Muscle of arm (tissue), 14 donors: ENCODE measurements around the gene MCCC2. TPM values are rescaled to one million over a fixed set of nuclear protein-coding genes. Genes with fewer than 3 reads are reported as not detected.
"Not testable (repeated sequence)": the region's sequence is repeated elsewhere in the genome, so short reads cannot be mapped to it uniquely, and the experiment has no call there.

Experiments used
- DNase-seq: peaks from one replicate; pipeline ENCODE4 v3.0.0-alpha.2; 2013
- long read RNA-seq, 11 donors: transcript quantifications; one replicate each; lab custom pipeline, GENCODE V29; 2026
- polyA plus RNA-seq, 12 donors: library from polyadenylated mRNA; unstranded; fragments of 120-200 nt; gene quantifications; one replicate each; pipeline ENCODE4 v1.2.1, GENCODE V29; 2013; ENCODE audit not compliant: insufficient read length in 12 of 12

The MCCC2 gene
- polyA plus RNA-seq: 10 to 100 TPM in 11 of 12 donors, not detected in 1; 14.3 to 30.3 (median 19.8) TPM
- long read RNA-seq, donor 1, partial matches to known transcripts: 30 of 31 reads
- long read RNA-seq, donor 1, other reads (novel, unspliced or antisense): 0 of 31 reads
- long read RNA-seq, donor 2, partial matches to known transcripts: 0 of 1 reads
- long read RNA-seq, donor 2, other reads (novel, unspliced or antisense): 0 of 1 reads
- long read RNA-seq, donor 3, partial matches to known transcripts: 5 of 5 reads
- long read RNA-seq, donor 3, other reads (novel, unspliced or antisense): 0 of 5 reads
- long read RNA-seq, donor 4: 0 reads
- long read RNA-seq, donor 5, partial matches to known transcripts: 0 of 2 reads
- long read RNA-seq, donor 5, other reads (novel, unspliced or antisense): 0 of 2 reads
- long read RNA-seq, donor 6, partial matches to known transcripts: 0 of 2 reads
- long read RNA-seq, donor 6, other reads (novel, unspliced or antisense): 0 of 2 reads
- long read RNA-seq, donor 7, partial matches to known transcripts: 0 of 2 reads
- long read RNA-seq, donor 7, other reads (novel, unspliced or antisense): 0 of 2 reads
- long read RNA-seq, donor 8, partial matches to known transcripts: 0 of 2 reads
- long read RNA-seq, donor 8, other reads (novel, unspliced or antisense): 0 of 2 reads
- long read RNA-seq, donor 9, partial matches to known transcripts: 0 of 1 reads
- long read RNA-seq, donor 9, other reads (novel, unspliced or antisense): 0 of 1 reads
- long read RNA-seq, donor 10, partial matches to known transcripts: 0 of 1 reads
- long read RNA-seq, donor 10, other reads (novel, unspliced or antisense): 0 of 1 reads
- long read RNA-seq, donor 11: 0 reads

DNA sequence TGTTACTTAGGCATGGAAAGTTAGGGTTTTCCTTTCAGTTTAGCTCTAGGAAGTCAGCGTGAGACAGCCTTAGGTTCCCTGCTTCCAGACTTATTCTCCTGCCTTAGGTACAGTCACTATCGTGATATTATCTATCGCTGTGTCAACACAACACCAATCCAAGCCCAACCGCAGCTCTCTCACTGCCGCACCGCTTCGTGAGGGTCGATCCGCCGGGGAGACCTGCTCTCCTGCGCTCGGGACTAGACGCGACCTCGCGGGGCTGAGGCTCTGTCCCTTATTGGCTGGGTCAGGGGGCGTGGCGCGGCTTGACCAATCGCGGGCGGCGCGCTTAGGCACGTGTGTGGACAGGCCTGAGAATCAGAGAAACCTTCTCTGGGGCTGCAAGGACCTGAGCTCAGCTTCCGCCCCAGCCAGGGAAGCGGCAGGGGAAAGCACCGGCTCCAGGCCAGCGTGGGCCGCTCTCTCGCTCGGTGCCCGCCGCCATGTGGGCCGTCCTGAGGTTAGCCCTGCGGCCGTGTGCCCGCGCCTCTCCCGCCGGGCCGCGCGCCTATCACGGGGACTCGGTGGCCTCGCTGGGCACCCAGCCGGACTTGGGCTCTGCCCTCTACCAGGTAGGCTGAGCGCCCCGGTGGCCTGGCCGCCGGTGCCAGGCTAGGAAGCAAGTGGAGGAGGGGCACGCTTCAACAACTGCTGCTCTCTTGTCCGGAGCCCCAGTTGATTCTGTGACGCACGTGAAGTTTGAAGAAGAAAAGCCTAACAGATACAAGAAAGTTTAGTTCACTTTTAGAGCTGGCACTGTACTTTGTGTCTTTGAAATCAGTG is at the start of gene MCCC2:
Gene MCCC2 (plus strand): TSS at position 400 of the 825 bp plus-strand sequence. CDS start 86 bp downstream, at position 486.
- DNase-seq: peak; percentile 93

DNA sequence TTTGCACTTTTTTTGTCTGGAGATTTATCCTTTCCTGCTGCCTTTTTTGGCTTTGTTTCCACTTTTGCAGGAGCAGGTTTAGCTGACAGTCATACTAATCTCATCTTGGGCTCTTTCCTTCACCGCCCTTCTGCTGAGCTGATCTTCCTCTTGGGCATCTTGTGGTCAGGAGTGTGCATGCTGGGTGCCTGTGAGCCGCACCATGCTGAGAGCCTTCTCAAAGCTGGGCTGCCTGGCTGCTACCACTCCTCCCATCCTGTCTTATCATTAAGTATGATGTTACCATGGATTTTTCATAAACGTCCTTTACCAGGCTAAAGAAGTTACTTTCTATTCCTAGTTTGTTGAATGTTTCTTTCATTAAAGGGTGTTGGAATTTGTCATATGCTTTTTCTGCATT is 49.5 kb upstream of the MCCC2 start:
- no peak for DNase-seq

DNA sequence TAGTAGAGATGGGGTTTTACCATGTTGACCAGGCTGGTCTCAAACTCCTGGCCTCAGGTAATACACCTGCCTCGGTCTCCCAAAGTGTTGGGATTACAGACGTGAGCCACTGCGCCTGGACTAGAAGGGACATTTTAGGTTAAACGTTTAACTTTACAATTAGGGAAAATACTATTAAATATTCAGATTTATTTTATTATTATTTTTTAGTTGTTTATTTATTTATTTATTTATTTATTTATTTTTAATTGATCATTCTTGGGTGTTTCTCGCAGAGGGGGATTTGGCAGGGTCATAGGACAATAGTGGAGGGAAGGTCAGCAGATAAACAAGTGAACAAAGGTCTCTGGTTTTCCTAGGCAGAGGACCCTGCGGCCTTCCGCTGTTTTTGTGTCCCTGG is 36.3 kb upstream of the MCCC2 start:
- not testable (repeated sequence) for DNase-seq

DNA sequence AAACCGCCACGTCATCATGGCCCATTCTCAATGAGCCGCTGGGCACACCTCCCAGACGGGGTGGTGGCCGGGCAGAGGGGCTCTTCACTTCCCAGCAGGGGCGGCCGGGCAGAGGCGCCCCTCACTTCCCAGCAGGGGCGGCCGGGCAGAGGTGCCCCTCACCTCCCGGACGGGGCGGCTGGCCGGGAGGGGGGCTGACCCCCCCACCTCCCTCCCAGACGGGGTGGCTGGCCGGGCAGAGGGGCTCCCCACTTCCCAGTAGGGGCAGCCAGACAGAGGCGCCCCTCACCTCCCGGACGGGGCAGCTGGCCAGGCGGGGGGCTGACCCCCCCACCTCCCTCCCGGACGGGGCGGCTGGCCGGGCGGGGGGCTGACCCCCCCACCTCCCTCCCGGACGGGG is 35.6 kb upstream of the MCCC2 start:
- DNase-seq: not testable (repeated sequence)

DNA sequence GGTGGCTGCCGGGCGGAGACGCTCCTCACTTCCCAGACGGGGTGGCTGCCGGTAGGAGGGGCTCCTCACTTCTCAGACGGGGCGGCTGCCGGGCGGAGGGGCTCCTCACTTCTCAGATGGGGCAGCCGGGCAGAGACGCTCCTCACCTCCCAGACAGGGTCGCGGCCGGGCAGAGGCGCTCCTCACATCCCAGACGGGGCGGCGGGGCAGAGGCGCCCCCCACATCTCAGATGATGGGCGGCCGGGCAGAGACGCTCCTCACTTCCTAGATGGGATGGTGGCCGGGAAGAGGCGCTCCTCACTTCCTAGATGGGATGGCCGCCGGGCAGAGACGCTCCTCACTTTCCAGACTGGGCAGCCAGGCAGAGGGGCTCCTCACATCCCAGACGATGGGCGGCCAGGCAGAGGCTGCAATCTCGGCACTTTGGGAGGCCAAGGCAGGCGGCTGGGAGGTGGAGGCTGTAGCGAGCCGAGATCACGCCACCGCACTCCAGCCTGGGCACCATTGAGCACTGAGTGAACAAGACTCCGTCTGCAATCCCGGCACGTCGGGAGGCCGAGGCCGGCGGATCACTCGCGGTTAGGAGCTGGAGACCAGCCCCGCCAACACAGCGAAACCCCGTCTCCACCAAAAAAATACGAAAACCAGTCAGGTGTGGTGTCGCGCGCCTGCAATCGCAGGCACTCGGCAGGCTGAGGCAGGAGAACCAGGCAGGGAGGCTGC is 35.0 kb upstream of the MCCC2 start:
- not testable (repeated sequence) for DNase-seq

DNA sequence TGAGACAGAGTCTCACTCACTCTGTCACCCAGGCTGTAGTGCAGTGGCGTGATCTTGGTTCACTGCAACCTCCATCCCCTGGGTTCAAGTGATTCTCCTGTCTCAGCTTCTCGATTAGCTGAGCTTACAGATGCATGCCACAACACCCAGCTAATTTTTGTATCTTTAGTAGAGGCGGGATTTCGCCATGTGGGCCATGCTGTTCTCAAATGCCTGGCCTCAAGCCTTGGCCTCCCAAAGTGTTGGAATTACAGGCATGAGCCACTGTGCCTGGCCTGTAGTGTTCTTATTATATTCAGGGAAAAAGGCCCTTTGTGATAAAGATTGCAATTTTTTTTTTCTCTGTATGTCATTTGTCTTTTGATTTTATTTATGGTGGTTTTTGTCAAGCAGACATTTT is 24.0 kb upstream of the MCCC2 start:
- DNase-seq: no peak

DNA sequence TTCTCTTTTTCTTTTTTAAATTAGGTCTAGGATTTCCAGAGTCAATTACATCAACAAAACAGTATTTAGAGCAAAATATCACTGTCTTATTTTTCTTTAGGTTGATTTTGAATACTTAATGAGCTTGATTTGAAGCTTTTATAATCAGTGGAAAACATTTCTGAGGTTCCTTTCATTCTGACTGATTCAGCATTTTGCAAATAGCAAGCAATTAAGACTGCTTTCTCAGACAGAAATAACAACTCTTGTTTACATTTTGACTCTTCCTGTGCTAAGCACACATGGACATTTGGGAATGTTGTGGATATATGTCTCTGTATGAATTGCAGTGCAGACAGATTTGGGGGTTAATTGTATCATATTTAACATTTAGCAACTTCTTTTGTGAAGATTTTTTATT is 22.2 kb upstream of the MCCC2 start:
- no peak for DNase-seq

DNA sequence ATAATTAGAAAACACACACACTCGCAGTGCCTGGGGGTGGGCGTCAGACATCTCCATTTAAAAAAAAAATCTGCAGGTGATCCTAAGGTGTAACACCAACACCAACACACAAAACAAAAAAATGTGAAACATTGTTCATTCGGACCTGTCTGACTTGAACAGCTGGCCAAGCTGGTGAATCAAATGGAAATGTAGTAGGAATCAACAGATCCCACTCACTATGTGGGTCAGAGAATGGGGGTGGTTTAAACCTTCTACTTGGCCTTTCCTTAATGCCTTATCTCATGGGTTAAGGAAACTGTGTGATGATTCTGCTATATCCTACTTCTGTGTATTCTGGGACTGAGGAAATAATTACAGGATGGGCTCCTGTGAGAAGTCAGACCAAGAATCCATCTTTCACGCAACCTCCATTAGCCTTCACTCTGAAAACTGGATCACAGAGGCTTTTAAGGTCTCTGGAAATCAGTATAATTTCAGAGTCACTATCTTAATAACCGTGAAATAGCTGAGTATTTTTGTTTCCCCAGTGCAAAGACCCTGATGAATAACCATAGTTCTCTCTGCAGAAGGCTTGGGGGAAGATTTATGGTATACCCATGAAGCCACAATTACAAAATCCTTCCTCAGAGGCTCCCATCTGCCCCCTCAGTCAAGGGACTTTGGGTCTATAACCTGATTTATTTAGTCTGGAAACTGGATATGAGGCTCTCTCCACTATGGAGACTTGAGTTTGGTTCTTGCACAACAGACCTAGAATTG is 17.2 kb upstream of the MCCC2 start:
- no peak for DNase-seq

DNA sequence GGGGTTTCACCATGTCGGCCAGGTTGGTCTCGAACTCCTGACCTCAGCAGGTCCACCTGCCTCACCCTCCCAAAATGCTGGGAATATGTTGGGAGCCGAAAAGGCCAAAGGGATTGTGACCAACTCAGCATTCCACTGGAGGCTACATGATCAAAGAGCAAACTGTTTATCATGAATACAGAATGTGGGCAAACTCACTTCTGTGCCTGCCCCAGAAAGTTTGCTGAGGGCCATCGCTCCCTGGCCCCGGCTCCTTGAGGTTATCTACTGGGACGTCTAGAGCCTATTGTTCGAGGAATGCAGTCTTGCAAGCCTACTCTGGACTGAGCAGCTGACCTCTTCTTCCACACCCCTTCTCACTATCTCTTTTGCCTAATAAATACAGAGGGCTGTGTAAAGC is 15.3 kb upstream of the MCCC2 start:
- DNase-seq: not testable (repeated sequence)

DNA sequence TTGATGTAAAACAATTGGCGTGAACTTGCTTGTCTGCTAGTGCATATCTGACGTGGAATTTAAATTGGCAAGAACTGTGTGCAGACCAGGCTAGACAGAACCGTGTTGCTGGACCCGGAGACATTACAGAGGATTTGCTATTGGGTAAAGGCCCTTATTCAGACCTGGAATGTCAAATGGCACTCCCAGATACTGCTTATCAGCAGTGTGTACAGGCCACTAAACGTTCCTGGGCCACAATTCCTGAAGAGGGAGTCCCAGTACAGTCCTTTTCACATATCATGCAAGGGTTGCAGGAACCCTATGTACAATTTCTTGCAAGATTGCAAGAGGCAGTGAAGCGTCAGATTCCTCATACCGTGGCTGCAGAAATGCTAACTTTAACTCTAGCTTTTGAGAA is 13.5 kb upstream of the MCCC2 start:
- DNase-seq: no peak

DNA sequence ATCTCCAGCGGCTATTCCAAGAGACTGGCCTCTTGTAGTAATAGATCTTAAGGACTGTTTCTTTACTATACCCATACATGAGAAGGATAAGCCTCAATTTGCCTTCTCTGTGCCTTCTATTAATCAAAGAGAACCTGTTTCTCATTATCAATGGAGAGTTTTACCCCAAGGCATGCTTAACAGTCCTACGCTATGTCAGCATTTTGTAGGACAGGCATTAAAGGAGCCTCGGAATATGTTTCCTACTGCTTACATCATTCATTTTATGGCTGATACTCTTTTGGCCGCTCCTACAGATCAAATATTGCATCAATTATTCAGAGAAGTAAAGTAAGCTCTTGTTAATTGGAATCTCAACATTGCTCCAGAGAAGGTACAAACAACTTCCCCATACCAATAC is 11.6 kb upstream of the MCCC2 start:
- not testable (repeated sequence) for DNase-seq

DNA sequence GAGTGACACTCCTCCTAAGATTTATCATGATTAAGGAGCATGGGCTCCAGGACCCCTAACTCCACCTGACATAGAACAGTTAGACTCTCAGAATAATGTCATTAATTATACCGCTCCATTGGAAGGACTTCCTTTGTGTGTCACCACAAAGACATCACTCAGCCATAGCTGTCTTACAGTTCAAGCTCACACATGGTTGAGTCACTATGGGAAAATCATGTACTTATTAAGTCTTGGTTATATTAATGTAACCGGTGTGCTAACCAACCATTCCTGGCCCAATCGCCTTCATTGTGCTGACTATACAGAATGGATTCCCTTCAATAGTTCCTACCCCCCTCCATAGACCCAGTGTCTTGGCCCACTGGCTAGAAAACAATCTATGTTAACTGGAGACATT is 10.9 kb upstream of the MCCC2 start:
- DNase-seq: no peak

DNA sequence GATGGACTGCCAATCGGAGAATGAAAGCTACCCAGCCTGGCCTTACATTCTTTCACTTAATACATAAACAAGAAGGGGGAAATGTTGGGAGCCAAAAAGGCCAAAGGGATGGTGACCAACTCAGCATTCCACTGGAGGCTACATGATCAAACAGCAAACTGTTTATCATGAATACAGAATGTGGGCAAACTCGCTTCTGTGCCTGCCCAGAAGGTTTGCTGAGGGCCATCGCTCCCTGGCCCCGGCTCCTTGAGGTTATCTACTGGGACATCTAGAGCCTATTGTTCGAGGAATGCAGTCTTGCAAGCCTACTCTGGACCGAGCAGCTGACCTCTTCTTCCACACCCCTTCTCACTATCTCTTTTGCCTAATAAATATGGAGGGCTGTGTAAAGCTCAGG is 9.3 kb upstream of the MCCC2 start:
- DNase-seq: not testable (repeated sequence)

DNA sequence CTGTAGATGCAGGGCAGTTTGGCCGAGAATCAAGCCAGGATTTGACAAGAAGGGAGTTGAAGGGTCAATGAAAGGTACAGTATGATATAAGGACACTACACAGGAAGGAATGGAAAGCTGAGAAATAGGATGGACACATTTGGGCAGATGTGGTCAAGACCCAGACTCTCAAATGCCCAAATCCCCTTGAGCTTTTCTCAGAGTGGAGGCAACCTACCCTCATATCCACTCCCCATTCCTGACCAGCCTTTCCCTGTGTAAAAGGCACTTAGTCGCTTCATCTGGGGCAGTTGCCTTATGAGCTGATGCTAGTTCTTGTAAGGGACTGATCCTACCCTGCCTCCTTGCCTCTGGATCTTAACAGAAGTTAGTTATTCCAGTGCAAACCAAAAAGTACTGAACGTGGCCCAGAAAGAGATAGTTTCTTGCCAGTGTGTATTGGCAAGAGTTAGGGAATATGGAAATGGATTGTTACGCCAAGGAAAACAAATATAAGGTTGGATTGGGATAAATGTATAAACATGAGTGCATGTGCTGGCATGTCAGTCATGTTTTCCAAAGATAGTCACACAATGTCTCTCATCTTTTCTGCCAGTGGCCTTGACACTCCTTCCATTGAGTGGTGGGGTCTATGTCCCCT is 4.1 kb upstream of the MCCC2 start:
- DNase-seq: no peak

DNA sequence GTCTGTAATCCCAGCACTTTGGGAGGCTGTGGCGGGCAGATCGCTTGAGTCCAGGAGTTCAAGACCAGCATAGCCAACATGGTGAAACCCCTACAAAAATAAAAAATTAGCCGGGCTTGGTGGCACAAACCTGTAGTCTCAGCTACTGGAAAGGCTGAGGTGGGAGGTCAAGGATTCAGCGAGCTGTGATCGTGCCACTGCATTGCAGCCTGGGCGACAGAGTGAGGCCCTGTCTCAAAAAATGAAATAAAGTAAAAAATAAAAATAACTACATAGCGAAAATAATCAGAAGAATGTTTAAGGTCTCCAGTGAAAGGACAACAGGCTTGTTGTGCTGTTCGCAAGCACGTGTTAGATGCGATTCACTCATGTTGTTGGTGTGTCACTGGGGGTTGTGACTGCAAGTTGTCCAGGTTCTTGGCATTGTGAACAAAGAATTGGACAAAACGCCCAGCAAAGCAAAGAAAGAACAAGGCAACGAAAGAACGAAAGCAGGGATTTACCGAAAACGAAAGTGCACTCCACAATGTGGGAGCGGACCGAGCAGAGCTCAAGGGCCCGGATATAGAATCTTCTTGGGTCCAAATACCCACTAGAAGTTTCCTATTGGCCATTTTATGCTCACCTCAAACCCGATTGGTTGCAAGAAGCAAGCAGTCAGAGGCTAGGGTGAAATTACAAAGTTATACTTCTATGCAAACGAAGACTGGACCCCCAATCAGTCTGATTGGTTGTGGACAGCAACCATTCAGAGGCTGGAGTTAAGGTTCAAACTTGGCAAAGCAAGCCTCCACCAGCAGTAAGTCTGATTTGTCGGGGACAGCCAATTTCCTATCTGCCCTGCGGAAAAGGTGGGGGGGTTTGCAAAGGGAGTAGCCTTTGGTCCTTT is 844 bp upstream of the MCCC2 start:
- peak; percentile 27 for DNase-seq

DNA sequence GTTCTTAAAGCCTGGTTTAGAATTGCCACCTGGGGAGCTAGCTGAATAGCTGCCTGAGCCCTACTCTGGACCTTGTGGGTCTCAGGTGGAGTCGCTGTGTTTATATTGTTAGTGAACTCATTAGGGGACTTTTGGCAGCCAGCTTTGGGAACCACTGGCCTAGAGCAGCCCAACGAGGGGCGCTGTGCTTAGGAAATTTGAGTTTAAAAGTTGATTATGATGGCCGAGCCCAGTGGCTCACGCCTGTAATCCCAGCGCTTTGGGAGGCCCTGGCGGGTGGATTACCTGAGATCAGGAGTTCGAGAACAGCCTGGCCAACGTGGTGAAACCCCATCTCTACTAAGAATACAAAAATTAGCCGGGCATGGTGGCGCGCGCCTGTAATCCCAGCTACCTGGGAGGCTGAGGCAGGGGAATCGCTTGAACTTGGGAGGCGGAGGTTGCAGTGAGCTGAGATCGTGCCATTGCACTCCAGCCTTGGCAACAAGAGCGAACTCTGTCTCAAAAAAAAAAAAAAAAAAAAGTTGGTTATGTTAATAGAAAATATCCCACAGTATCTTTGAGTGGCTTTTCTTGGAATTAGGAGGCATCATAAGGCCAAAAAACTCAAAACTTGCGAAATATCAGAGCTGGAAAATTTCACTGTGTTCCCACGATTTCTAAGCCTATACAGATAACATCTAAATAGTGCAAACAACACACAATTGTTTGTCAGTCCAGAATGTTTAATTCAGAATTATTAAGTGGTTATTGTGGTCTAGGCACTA is 809 bp downstream of the MCCC2 start:
- DNase-seq: no peak

DNA sequence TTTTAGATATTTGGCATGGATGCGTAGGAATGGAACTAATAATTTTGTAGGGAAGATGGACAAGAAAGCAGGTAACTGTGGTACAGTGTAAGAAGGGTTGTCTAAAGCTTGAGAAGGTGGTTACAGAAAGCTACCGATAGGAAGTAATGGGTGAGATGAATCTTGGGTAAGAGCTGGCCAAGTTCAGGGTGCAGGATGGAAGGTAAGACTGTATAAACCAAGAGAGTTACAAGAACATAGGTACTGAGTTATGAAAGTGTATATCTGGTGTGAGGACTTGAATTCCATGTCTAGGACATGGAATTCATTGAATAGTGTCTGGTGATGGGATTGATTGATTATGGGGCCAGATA is 1.4 kb downstream of the MCCC2 start:
- DNase-seq: no peak

DNA sequence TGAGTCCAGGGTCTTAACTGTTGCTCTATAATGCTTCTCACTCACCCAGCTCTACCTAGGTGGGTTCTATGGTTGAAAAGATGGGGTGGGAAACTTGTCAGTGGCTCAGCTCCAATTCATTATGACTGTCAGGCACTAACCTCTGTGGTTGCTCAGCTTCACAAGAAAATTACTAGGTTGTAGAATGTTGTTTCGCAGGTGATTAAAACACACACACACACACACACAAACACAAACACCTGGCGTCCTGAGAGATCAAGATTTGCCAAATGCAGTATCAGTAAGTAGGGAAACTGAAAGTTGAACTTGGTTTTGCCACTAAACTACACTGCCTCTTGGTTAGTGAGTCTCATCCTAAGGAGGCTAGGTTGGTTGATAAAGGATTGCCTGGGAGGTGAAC is 2.8 kb downstream of the MCCC2 start:
- DNase-seq: no peak
